Mesendoderm (in vitro differentiated cells): Measurements from ENCODE around the gene SRSF4.
A peak's percentile ranks its signal among the peaks of the same experiment; 100 is the strongest.

ENCODE experiments used
- DNase-seq: peaks from one replicate; pipeline ENCODE4 v3.0.0; 2013
- H2AK5ac ChIP-seq: 2 replicates; pipeline ENCODE4 v1.6.1; 2013; ENCODE audit warnings: low read length, inconsistent platforms
- H2BK120ac ChIP-seq: 2 replicates; pipeline ENCODE4 v1.6.1; 2013; ENCODE audit warnings: low read depth, mild to moderate bottlenecking, low read length, moderate library complexity, mixed read lengths
- H2BK15ac ChIP-seq: replicated peaks from 2 replicates; pipeline ENCODE4 v1.6.1; 2013; ENCODE audit warnings: low read depth, mild to moderate bottlenecking, moderate library complexity
- H2BK5ac ChIP-seq: 2 replicates; pipeline ENCODE4 v1.6.1; 2013; ENCODE audit warnings: low read length, inconsistent platforms
- H3K18ac ChIP-seq: 2 replicates; pipeline ENCODE4 v1.6.1; 2013; ENCODE audit warnings: mild to moderate bottlenecking, low read length, mixed read lengths
- H3K23ac ChIP-seq: one replicate; pipeline ENCODE4 v1.6.1; 2013; ENCODE audit warnings: low read length
- H3K27ac ChIP-seq: 2 replicates; pipeline ENCODE4 v1.5.1; 2013; ENCODE audit warnings: low read depth, mild to moderate bottlenecking, inconsistent platforms, low read length, moderate library complexity
- H3K27me3 ChIP-seq: 2 replicates; pipeline ENCODE4 v1.6.1; 2013; ENCODE audit warnings: low read length, control low read depth, mild to moderate bottlenecking, inconsistent platforms; ENCODE audit not compliant: insufficient read depth, poor library complexity
- H3K36me3 ChIP-seq: 2 replicates; pipeline ENCODE4 v1.6.1; 2013; ENCODE audit warnings: low read length, inconsistent platforms; ENCODE audit not compliant: control insufficient read depth, insufficient read depth
- H3K4ac ChIP-seq: one replicate; pipeline ENCODE4 v1.6.1; 2013; ENCODE audit warnings: low read depth, mild to moderate bottlenecking, low read length, moderate library complexity
- H3K4me1 ChIP-seq: 2 replicates; pipeline ENCODE4 v1.6.1; 2013; ENCODE audit warnings: low read depth, low read length, inconsistent platforms; ENCODE audit not compliant: control insufficient read depth
- H3K4me2 ChIP-seq: 2 replicates; pipeline ENCODE4 v1.6.1; 2013; ENCODE audit warnings: low read length
- H3K4me3 ChIP-seq: 2 replicates; pipeline ENCODE4 v1.5.1; 2013; ENCODE audit warnings: mild to moderate bottlenecking, low read length
- H3K56ac ChIP-seq: one replicate; pipeline ENCODE4 v1.6.1; 2013; ENCODE audit warnings: low read length
- H3K79me1 ChIP-seq: 2 replicates; pipeline ENCODE4 v1.6.1; 2013; ENCODE audit warnings: low read length, inconsistent platforms
- H3K79me2 ChIP-seq: 2 replicates; pipeline ENCODE4 v1.6.1; 2013; ENCODE audit warnings: mild to moderate bottlenecking, low read length; ENCODE audit not compliant: control insufficient read depth, insufficient read depth
- H3K9ac ChIP-seq: 2 replicates; pipeline ENCODE4 v1.6.1; 2013; ENCODE audit warnings: low read length, inconsistent platforms
- H4K5ac ChIP-seq: one replicate; pipeline ENCODE4 v1.6.1; 2013; ENCODE audit warnings: low read length
- H4K8ac ChIP-seq: one replicate; pipeline ENCODE4 v1.6.1; 2013; ENCODE audit warnings: low read depth, mild to moderate bottlenecking, control low read depth, low read length, moderate library complexity
- WGBS: extraction: QIAGEN DNeasy Blood & Tissue Kit; methylation state at CpG from one replicate; pipeline ENCODE4 v1.1.7; 2013; ENCODE audit warnings: low lambda C conversion rate, missing lambda C conversion rate; ENCODE audit not compliant: insufficient coverage; ENCODE audit errors: extremely low coverage; 5-methylcytosine and 5-hydroxymethylcytosine counted together

Gene SRSF4

DNA sequence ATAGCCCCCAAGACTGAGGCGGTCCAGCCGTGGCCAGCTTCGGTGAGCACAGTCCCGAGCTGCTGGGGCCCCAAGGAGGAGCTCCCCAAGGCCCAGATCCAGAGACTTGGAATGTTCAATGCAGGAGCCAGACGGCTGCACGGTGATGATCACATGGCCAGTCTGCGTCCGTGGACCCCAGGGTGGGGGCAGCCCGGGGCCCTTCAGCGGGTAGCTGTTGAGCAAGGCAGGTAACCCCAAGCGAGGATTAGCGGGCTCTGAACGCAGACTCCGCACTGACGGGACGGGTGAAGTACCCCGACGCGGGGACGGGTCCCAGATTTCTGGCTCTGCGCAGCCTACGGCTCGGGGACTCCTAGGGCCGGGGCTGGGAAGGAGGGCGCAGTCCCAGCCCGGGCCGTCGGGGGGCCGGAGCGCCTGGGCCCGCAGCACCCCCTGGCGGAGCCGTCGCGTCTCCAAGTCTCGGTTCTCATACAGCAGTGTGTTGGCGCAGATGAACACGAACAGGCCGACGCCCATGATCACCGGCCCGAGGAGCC is 60.7 kb downstream of the SRSF4 start:
- no peak overlapping the region for H3K27ac ChIP-seq
- peak overlapping the region; percentile 83 for H3K56ac ChIP-seq
- no peak overlapping the region for H2BK120ac ChIP-seq
- H3K23ac ChIP-seq: no peak overlapping the region
- no CpG with 5 or more reads among the region's 42 CpGs for WGBS
- H3K27me3 ChIP-seq: no peaks in the 10 kb centered on the region
- peak; percentile 89 for DNase-seq
- H3K4me1 ChIP-seq: no peaks in the 10 kb centered on the region
- H3K79me2 ChIP-seq: no peaks in the 10 kb centered on the region
- H3K18ac ChIP-seq: peak overlapping the region; percentile 86
- H4K8ac ChIP-seq: no peak overlapping the region
- no peak overlapping the region for H2BK5ac ChIP-seq
- peak overlapping the region; percentile 94 for H3K9ac ChIP-seq
- H3K4me3 ChIP-seq: no peak overlapping the region
- no peak overlapping the region for H2BK15ac ChIP-seq
- H3K79me1 ChIP-seq: no peaks in the 10 kb centered on the region
- no peak overlapping the region for H3K4me2 ChIP-seq
- H4K5ac ChIP-seq: no peak overlapping the region
- H3K4ac ChIP-seq: no peak overlapping the region
- H2AK5ac ChIP-seq: no peak overlapping the region
- H3K36me3 ChIP-seq: peaks cover 2% of the 10 kb centered on the region

DNA sequence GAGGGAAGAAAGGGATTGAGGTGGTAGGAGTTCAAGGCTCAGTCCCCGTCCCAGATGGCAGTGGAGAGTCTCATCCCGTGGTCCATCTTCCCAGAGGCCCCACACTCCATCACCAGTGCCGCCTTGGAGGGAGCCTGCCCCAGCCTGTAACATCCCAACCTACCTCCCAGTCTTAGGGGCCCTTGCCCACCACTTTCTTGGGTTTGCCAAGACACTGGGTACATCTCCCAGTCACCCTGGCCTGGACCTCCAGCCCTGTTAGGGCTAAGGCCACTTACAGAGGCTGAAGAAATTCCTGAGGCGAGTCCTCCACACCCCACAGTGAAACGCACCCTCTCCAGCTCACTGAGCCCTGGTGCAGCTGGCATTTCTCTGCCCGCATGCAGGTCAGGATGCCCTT is 61.3 kb downstream of the SRSF4 start:
- no CpG with 5 or more reads among the region's 6 CpGs for WGBS
- Histone ChIP-seq H3K4me1 (no peaks in the 10 kb centered on the region), H3K4me2 (no peak overlapping the region), H3K56ac (no peak overlapping the region), H2AK5ac (no peak overlapping the region), H2BK120ac (no peak overlapping the region), H4K8ac (no peak overlapping the region), H2BK15ac (no peak overlapping the region), H3K4me3 (no peak overlapping the region), H4K5ac (no peak overlapping the region), H3K18ac (no peak overlapping the region), H3K4ac (no peak overlapping the region), H3K23ac (no peak overlapping the region), H3K9ac (no peak overlapping the region), H3K79me2 (no peaks in the 10 kb centered on the region), H3K79me1 (no peaks in the 10 kb centered on the region), H3K36me3 (peaks cover 2% of the 10 kb centered on the region), H3K27me3 (no peaks in the 10 kb centered on the region), H2BK5ac (no peak overlapping the region), H3K27ac (no peak overlapping the region)
- DNase-seq: no peak

DNA sequence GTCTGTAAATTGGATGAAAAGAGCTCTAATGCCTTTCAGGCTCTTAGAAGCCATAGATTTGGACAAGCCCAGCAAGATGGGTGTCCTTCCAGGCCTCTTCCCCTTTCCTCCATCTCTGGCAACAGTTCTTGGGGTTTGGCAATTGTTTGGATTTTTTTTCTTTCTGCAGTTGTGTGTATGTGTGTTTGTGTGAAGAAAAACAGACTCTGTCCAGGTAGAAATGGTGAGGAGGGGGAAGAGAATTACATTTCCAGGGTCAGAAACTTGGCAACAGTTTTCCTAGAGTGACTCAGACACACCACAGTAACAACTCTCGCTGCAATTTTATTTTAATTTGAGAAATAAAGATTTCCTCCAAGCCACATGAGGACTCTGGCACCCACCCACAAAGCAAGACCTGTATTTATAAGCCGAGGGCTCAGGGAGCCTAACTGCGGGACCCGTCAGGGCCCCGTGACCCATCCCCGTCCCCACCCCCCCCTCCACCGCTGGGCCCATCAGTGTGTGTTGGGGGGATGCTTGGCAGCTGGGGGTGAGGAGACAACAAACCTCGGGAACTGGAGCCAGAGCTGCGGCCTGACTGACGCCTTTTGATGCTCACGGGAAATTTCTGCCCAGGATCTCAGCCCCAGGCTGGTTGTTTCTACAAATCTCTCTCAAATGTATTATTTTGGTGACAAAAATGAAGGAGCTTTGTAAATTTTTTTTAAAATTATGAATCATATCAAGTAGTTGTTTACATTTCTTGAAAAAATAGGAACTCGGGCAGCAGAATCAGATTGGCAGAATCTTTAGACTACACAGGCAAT is 62.4 kb downstream of the SRSF4 start:
- H3K36me3 ChIP-seq: peaks cover 2% of the 10 kb centered on the region
- no peak overlapping the region for H2BK120ac ChIP-seq
- H2BK5ac ChIP-seq: no peak overlapping the region
- H4K8ac ChIP-seq: no peak overlapping the region
- no peaks in the 10 kb centered on the region for H3K79me2 ChIP-seq
- H3K4me1 ChIP-seq: no peaks in the 10 kb centered on the region
- H3K79me1 ChIP-seq: no peaks in the 10 kb centered on the region
- H3K27me3 ChIP-seq: no peaks in the 10 kb centered on the region
- no peak overlapping the region for H3K9ac ChIP-seq
- DNase-seq: no peak
- H2BK15ac ChIP-seq: no peak overlapping the region
- no peak overlapping the region for H3K27ac ChIP-seq
- no peak overlapping the region for H2AK5ac ChIP-seq
- no peak overlapping the region for H3K23ac ChIP-seq
- no peak overlapping the region for H3K56ac ChIP-seq
- H3K4me3 ChIP-seq: no peak overlapping the region
- H4K5ac ChIP-seq: no peak overlapping the region
- H3K4me2 ChIP-seq: no peak overlapping the region
- WGBS: no CpG with 5 or more reads among the region's 12 CpGs
- no peak overlapping the region for H3K4ac ChIP-seq
- H3K18ac ChIP-seq: no peak overlapping the region

DNA sequence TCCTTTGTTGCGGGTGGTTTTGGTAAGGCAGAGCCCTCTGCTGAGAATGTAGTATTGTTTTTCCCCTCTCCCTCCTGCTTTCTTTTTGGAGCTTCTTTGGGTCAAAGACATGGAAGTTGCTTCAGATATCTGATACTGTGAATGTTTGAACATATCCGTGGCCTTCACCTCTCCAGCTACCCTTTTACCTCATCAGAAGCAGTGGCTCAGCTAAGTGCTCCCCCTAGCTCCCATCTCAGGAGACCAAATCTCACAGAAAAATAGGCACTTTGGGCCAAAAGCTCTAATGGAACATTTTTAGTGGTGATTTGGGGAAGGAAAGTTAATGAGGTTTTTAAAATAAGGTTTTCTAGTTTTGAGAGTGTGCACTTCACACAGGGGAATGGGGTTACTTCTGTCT is 64.3 kb downstream of the SRSF4 start:
- H3K36me3 ChIP-seq: peaks cover 2% of the 10 kb centered on the region

DNA sequence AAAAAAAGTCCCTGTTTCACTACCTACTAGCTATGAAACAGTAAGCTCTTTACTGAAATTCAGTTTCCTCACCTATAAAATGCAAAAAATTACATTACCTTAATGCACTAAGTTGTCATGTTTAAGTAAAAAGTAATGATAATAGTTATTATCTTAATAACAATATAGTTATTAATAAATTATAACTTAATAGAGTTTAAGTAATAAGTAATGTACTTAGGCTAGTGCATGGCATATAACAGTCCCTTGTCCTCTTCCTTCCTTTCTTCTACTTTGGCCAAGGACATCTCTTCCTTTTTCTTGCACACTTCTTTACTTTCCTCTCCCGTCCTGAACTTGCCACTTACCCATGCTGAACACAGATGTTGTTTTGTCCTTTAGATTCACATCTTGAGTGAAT is 67.0 kb downstream of the SRSF4 start:
- Histone ChIP-seq H3K27ac (no peak overlapping the region), H3K79me2 (no peaks in the 10 kb centered on the region), H3K9ac (no peak overlapping the region), H3K36me3 (no peaks in the 10 kb centered on the region), H2BK5ac (no peak overlapping the region), H2BK15ac (no peak overlapping the region), H3K56ac (no peak overlapping the region), H3K79me1 (no peaks in the 10 kb centered on the region), H3K27me3 (no peaks in the 10 kb centered on the region), H4K5ac (no peak overlapping the region), H3K4me2 (no peak overlapping the region), H2BK120ac (no peak overlapping the region), H3K23ac (no peak overlapping the region), H3K18ac (no peak overlapping the region), H3K4me1 (no peaks in the 10 kb centered on the region), H3K4me3 (no peak overlapping the region), H3K4ac (no peak overlapping the region), H4K8ac (no peak overlapping the region), H2AK5ac (no peak overlapping the region)
- no CpG with 5 or more reads among the region's 1 CpG for WGBS
- DNase-seq: no peak

More for the DNA sequence above, 64.3 kb downstream of the SRSF4 start:
- H2AK5ac ChIP-seq: no peak overlapping the region
- no peak overlapping the region for H3K4me2 ChIP-seq
- no peaks in the 10 kb centered on the region for H3K27me3 ChIP-seq
- H3K79me2 ChIP-seq: no peaks in the 10 kb centered on the region
- H3K18ac ChIP-seq: no peak overlapping the region
- no CpG with 5 or more reads among the region's 2 CpGs for WGBS
- no peak overlapping the region for H3K23ac ChIP-seq
- no peak overlapping the region for H4K5ac ChIP-seq
- H2BK15ac ChIP-seq: no peak overlapping the region
- no peak overlapping the region for H2BK120ac ChIP-seq
- H3K4me3 ChIP-seq: no peak overlapping the region
- no peak overlapping the region for H3K4ac ChIP-seq
- H3K4me1 ChIP-seq: no peaks in the 10 kb centered on the region
- no peak for DNase-seq
- no peak overlapping the region for H4K8ac ChIP-seq
- no peak overlapping the region for H3K56ac ChIP-seq
- no peaks in the 10 kb centered on the region for H3K79me1 ChIP-seq
- H3K9ac ChIP-seq: no peak overlapping the region
- no peak overlapping the region for H3K27ac ChIP-seq
- no peak overlapping the region for H2BK5ac ChIP-seq
